Mammary epithelial cell (primary cell): ENCODE results near the gene ASXL2.

Experiments used
- CTCF ChIP-seq, 2 donors: IDR thresholded peaks in 1 of 2; conservative IDR thresholded peaks in 1 of 2; 2 replicates each; pipeline ENCODE4 v1.5.1; 2011 to 2012; ENCODE audit warnings: inconsistent platforms in 2 of 2, low read length in 2 of 2, mild to moderate bottlenecking in 2 of 2, control low read depth in 1 of 2, low read depth in 1 of 2; ENCODE audit not compliant: insufficient read depth in 1 of 2; ENCODE audit errors: extremely low read depth in 1 of 2
- EZH2 ChIP-seq: IDR thresholded peaks from 2 replicates; pipeline ENCODE4 v1.6.1; 2012; ENCODE audit warnings: low read length, inconsistent platforms, borderline replicate concordance

DNA sequence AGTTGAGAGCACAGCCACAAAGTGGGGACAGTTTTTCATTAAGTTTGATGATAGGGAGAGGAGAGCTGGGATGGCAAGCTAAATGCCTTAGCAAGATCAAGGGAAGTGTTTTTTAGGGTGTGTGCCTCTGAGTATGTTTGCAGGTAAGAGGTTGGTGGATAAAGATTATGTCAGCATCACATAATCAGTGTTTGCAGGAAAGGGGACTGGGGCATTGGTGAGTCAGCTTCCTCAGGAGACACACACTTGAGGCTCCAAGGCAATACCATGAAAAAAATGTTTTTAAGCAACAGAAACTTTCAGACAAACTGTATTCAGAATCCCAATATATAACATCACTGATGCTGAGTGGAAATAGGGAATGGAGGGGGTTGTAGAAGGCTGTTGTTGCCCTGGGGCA is 179.5 kb downstream of the ASXL2 start:
- TF ChIP-seq CTCF (conservative IDR thresholded peaks at IDR 0.05 in 1 of 2, IDR thresholded peaks at IDR 0.05 in 1 of 2; ENCODE audit: extremely low read depth in 1 of 2, insufficient read depth in 1 of 2, low read depth in 1 of 2, low read length in 2 of 2), result no peak
- no peak for TF ChIP-seq EZH2
